ENCODE measurements around the gene NR0B2.
A peak's percentile ranks its signal among the peaks of the same experiment; 100 is the strongest.
"Not testable (repeated sequence)": the region's sequence is repeated elsewhere in the genome, so short reads cannot be mapped to it uniquely, and the experiment has no call there.

Gene NR0B2

GRCh38 chr1:26889551-26890466 is 24.0 kb downstream of the NR0B2 start, which contains the start of gene GPN2:
TSS of gene GPN2 (minus strand) at chr1:26890283. CDS start at chr1:26890096, 187 bp downstream.
- peak; percentile 28 to 52 for DNase-seq (ENCODE audit: low read depth in 2 of 2)

- DNase-seq (ENCODE audit: low read depth in 2 of 2): no peak
Measured at GRCh38 chr1:26888231-26888630, 25.5 kb downstream of the NR0B2 start.

- no peak for DNase-seq (ENCODE audit: low read depth in 2 of 2)
Measured at GRCh38 chr1:26887125-26887524, 26.6 kb downstream of the NR0B2 start.

GRCh38 chr1:26882696-26883463 is 30.9 kb downstream of the NR0B2 start:
- DNase-seq (ENCODE audit: low read depth in 2 of 2): no peak

GRCh38 chr1:26881611-26882010 is 32.2 kb downstream of the NR0B2 start:
- not testable (repeated sequence) for DNase-seq (ENCODE audit: low read depth in 2 of 2)

- no peak for DNase-seq (ENCODE audit: low read depth in 2 of 2)
Measured at GRCh38 chr1:26879793-26880192, 34.0 kb downstream of the NR0B2 start.

GRCh38 chr1:26877326-26877725 is 36.4 kb downstream of the NR0B2 start:
- no peak for DNase-seq (ENCODE audit: low read depth in 2 of 2)

- no peak for DNase-seq (ENCODE audit: low read depth in 2 of 2)
Measured at GRCh38 chr1:26874896-26875295, 38.9 kb downstream of the NR0B2 start.

- not testable (repeated sequence) for DNase-seq (ENCODE audit: low read depth in 2 of 2)
Measured at GRCh38 chr1:26873097-26873496, 40.7 kb downstream of the NR0B2 start.

- DNase-seq (ENCODE audit: low read depth in 2 of 2): peak; percentile 81 to 88
Measured at GRCh38 chr1:26864610-26865480, 48.9 kb downstream of the NR0B2 start.

- DNase-seq (ENCODE audit: low read depth in 2 of 2): no peak
Measured at GRCh38 chr1:26863685-26864077, 50.1 kb downstream of the NR0B2 start.

GRCh38 chr1:26862781-26863684 is 50.7 kb downstream of the NR0B2 start, which contains the start of gene SFN:
TSS of gene SFN (plus strand) at chr1:26863149. CDS start at chr1:26863213, 64 bp downstream.
- no peak for DNase-seq (ENCODE audit: low read depth in 2 of 2)

- DNase-seq (ENCODE audit: low read depth in 2 of 2): no peak
Measured at GRCh38 chr1:26861889-26862378, 51.8 kb downstream of the NR0B2 start.

Measured in stimulated activated CD4-positive, alpha-beta T cell treated with anti-CD3 and anti-CD28 coated beads, Interleukin-1b, Interleukin-23, amount 100 ng/mL, for 1 hour (primary cell).